Gastroesophageal sphincter (tissue), 4 donors: ENCODE measurements around the gene NACA2. TPM values are rescaled to one million over a fixed set of nuclear protein-coding genes. Genes with fewer than 3 reads are reported as not detected.

Experiments
- ATAC-seq: fragments of 150-250 bp; one replicate; pipeline ENCODE4 v1.9.1; 2016; ENCODE audit warnings: mild to moderate bottlenecking, moderate library complexity
- H3K27ac ChIP-seq, 4 donors: fragments of 200-600 bp; sonication (generic) in 3 of 4; 1 replicate in 3 of 4; 2 replicates in 1 of 4; pipeline ENCODE4 v1.5.1; 2016 to 2019
- H3K27me3 ChIP-seq: fragments of 200-600 bp; sonication (generic); one replicate; pipeline ENCODE4 v1.5.1; 2019
- H3K36me3 ChIP-seq, 2 donors: fragments of 200-600 bp; sonication (generic); one replicate each; pipeline ENCODE4 v1.5.1; 2019; ENCODE audit warnings: control low read depth in 1 of 2
- H3K4me1 ChIP-seq, 3 donors: fragments of 200-600 bp; sonication (generic); 1 replicate in 2 of 3; 2 replicates in 1 of 3; pipeline ENCODE4 v1.5.1; 2016 to 2019; ENCODE audit warnings: control low read depth in 2 of 3
- H3K4me3 ChIP-seq, 2 donors: fragments of 200-600 bp; sonication (generic); one replicate each; pipeline ENCODE4 v1.5.1; 2019; ENCODE audit warnings: mild to moderate bottlenecking in 1 of 2, moderate library complexity in 1 of 2
- H3K9me3 ChIP-seq, 3 donors: fragments of 200-600 bp; sonication (generic); one replicate each; pipeline ENCODE4 v1.5.1; 2017 to 2019; ENCODE audit warnings: control low read depth in 2 of 3
- EP300 ChIP-seq: sonication (generic); formaldehyde crosslinking; IDR thresholded peaks from one replicate; pipeline ENCODE4 v1.6.1; 2017; ENCODE audit warnings: antibody characterized with exemption, mild to moderate bottlenecking
- POLR2A ChIP-seq, 2 donors: fragments of 450-650 bp; IDR thresholded peaks; one replicate each; pipeline ENCODE4 v1.6.1; 2017; ENCODE audit warnings: antibody characterized with exemption in 2 of 2, mild to moderate bottlenecking in 2 of 2, moderate library complexity in 1 of 2
- POLR2AphosphoS5 ChIP-seq: sonication (generic); formaldehyde crosslinking; IDR thresholded peaks from one replicate; pipeline ENCODE4 v1.6.1; 2017; ENCODE audit warnings: antibody characterized with exemption
- WGBS, 2 donors: methylation state at CpG; one replicate each; pipeline ENCODE4 v1.1.5; 2018; ENCODE audit warnings: low coverage in 1 of 2; 5-methylcytosine and 5-hydroxymethylcytosine counted together
- total RNA-seq, 4 donors: library from RNA; depleted of rRNA; stranded (reverse); fragments of >200 nt; gene quantifications; one replicate each; pipeline ENCODE4 v1.1.0, GENCODE V29; 2016
- TF ChIP-seq, protein P1 (sequence below), 4 experiments: fragments of 200-600 bp in 2 of 4; fragments of 450-650 bp in 2 of 4; sonication (generic) in 1 of 4; IDR thresholded peaks; one replicate each; pipeline ENCODE4 v1.5.1; 2017 to 2019; ENCODE audit warnings: antibody characterized with exemption in 4 of 4, mild to moderate bottlenecking in 2 of 4, moderate library complexity in 2 of 4

Gene NACA2
- total RNA-seq, 4 donors from 2014 or later: not detected

DNA sequence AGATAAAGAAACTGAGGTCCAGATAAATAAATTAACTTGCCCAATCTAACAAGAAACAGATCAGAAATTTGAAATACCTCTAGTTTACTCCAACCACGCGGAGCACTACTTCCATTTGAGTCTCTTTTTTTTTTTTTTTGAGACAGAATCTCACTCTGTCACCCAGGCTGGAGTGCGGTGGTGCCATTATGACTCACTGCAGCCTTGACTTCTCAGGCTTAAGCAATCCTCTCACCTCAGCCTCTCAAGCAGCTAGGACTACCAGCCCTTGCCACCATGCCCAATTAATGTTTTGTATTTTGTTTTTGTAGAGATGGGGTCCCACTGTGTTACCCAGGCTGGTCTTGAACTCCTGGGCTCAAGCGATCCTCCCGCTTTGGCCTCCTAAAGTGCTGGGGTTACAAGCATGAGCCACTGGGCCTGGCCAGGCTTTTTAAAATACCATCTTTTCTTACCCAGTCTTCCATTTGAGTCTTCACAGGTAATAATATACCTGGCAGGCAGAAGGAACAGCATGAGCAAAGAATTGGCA is 3.3 kb upstream of the NACA2 start:
- ATAC-seq: no peak
- H3K4me3 ChIP-seq: no peak overlapping the region
- H3K27me3 ChIP-seq: peaks cover 26% of the 10 kb centered on the region
- H3K27ac ChIP-seq: no peak overlapping the region
- no peaks in the 10 kb centered on the region for H3K9me3 ChIP-seq
- 82 to 83% methylated on average over 4 of the region's 5 CpGs for WGBS, 2 donors
- no peaks in the 10 kb centered on the region for H3K4me1 ChIP-seq
- no peaks in the 10 kb centered on the region for H3K36me3 ChIP-seq
- TF ChIP-seq EP300 (no peak), POLR2A (IDR thresholded peaks at IDR 0.05) (no peak), POLR2AphosphoS5 (no peak)
- TF ChIP-seq, protein P1, sequence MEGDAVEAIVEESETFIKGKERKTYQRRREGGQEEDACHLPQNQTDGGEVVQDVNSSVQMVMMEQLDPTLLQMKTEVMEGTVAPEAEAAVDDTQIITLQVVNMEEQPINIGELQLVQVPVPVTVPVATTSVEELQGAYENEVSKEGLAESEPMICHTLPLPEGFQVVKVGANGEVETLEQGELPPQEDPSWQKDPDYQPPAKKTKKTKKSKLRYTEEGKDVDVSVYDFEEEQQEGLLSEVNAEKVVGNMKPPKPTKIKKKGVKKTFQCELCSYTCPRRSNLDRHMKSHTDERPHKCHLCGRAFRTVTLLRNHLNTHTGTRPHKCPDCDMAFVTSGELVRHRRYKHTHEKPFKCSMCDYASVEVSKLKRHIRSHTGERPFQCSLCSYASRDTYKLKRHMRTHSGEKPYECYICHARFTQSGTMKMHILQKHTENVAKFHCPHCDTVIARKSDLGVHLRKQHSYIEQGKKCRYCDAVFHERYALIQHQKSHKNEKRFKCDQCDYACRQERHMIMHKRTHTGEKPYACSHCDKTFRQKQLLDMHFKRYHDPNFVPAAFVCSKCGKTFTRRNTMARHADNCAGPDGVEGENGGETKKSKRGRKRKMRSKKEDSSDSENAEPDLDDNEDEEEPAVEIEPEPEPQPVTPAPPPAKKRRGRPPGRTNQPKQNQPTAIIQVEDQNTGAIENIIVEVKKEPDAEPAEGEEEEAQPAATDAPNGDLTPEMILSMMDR (IDR thresholded peaks at IDR 0.05): no peak

DNA sequence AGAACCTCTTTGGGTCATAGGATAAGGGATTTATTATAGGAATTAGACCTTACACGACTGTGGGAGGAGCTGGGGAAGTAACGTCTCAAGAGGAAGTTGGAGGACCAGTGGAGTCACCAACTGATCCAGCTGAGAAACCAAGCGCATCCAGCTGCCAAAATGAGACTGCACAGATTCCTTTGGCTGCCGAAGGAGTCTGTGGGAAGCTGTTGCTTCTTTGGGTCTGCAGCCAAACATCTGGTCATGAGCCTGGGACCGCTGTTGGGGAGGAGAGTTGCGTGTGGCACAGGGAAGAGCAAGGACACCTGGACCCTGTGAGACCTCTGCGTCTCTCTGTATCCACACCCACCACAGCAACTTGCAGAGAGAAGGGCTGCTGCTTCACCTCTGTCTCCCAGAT is 2.4 kb upstream of the NACA2 start:
- 10 to 36% methylated on average over 2 to 6 of the region's 7 CpGs for WGBS, 2 donors
- Histone ChIP-seq H3K27ac (no peak overlapping the region), H3K4me1 (no peaks in the 10 kb centered on the region), H3K9me3 (no peaks in the 10 kb centered on the region), H3K27me3 (peaks cover 26% of the 10 kb centered on the region), H3K4me3 (no peak overlapping the region), H3K36me3 (no peaks in the 10 kb centered on the region)
- TF ChIP-seq EP300 (no peak), POLR2AphosphoS5 (no peak), POLR2A (IDR thresholded peaks at IDR 0.05) (no peak)
- TF ChIP-seq, protein P1 (IDR thresholded peaks at IDR 0.05): no peak
- ATAC-seq: no peak

DNA sequence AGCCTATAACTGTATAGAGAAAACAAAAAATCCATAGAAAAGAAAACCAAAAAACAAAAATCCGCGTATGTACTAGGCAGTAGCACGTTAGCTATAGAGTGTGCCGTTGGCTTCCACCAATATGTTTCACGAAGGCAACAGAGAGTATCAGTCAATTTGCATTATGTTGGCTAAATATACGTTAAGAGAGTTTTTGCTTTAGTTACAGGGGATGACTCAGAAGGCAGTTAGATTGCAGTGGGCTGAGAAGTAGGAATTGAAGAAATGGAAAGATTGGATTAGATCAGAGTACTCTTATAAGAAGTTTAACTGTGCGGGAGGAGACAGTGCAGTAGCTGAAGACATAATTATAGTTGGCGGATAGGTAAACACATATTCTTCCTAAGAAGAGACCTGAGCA is 911 bp upstream of the NACA2 start:
- H3K27ac ChIP-seq: no peak overlapping the region
- WGBS, 2 donors: 81 to 86% methylated on average over 8 of the region's 8 CpGs
- no peak for TF ChIP-seq POLR2A (IDR thresholded peaks at IDR 0.05)
- no peak for TF ChIP-seq EP300
- TF ChIP-seq POLR2AphosphoS5: no peak
- TF ChIP-seq, protein P1 (IDR thresholded peaks at IDR 0.05): no peak
- H3K36me3 ChIP-seq: no peaks in the 10 kb centered on the region
- H3K4me3 ChIP-seq: no peak overlapping the region
- H3K4me1 ChIP-seq: no peaks in the 10 kb centered on the region
- peaks cover 26% of the 10 kb centered on the region for H3K27me3 ChIP-seq
- no peak for ATAC-seq
- H3K9me3 ChIP-seq: no peaks in the 10 kb centered on the region

DNA sequence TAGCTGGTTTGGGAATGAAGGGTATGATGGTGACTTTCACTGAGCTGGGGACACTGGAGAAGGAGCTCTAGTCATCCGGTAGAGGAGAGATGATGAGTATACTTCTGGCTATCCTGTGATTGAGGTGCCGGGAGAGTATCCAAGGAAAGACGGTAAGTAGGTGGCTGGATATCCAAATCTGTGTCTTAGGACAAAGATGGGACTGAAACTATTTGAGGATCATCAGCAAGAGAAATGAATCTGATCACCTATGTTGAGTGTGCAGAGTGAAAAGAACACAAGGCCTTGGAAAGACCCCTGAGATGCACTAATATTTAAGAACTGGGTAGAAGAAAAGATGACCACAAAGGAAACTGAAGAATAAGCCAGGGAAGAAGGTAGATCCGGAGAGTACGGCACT is 1.0 kb downstream of the NACA2 start:
- 85 to 94% methylated on average over 5 of the region's 5 CpGs for WGBS, 2 donors
- no peak overlapping the region for H3K27ac ChIP-seq
- H3K4me1 ChIP-seq: no peaks in the 10 kb centered on the region
- no peak overlapping the region for H3K4me3 ChIP-seq
- H3K36me3 ChIP-seq: no peaks in the 10 kb centered on the region
- TF ChIP-seq, protein P1 (IDR thresholded peaks at IDR 0.05): no peak
- TF ChIP-seq EP300 (no peak), POLR2A (IDR thresholded peaks at IDR 0.05) (no peak), POLR2AphosphoS5 (no peak)
- peaks cover 26% of the 10 kb centered on the region for H3K27me3 ChIP-seq
- no peak for ATAC-seq
- H3K9me3 ChIP-seq: no peaks in the 10 kb centered on the region

DNA sequence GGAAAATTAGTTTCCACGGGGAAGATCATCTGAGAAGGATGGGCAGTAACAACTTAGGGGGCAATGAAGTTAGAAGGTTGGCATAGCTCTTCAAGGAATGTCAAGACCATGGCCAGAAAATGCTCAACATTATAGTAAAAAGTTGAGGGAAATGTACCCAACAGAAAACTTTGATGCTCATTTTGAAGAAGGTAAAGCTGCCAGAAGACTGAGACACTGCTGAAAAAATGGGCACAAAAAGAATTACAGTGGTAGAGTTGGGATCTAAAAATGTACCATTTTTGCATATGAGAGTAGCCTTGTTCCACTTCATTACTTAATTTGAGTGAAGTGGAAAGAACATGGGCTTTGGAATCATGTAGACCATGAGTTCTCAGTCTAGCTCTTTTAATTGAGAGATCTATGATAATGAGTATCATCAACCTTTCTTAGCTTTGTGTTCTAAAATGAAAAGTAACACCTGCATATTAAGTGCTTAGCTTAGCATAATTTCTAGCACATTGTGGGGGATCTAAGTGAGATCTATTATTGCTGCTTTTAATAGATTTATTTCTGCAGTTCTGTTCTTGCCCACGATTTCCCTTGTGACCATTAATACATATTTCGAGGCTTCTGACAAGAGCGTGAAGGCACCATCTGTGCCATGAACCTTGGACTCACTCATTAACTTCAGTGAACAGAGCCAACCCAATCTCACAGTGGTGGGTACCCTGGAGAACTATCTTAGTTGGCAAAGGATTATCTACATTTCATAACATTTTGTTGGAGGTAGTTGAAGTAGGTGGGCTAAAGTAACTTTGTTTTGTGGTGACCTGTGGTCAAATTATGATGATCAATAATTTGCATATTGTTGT is 3.0 kb downstream of the NACA2 start:
- Histone ChIP-seq H3K4me1 (no peaks in the 10 kb centered on the region), H3K27ac (no peak overlapping the region), H3K4me3 (no peak overlapping the region), H3K9me3 (no peaks in the 10 kb centered on the region), H3K27me3 (peaks cover 18% of the 10 kb centered on the region), H3K36me3 (no peaks in the 10 kb centered on the region)
- 78 to 94% methylated on average over 2 to 4 of the region's 4 CpGs for WGBS, 2 donors
- ATAC-seq: no peak
- TF ChIP-seq EP300 (no peak), POLR2AphosphoS5 (no peak), POLR2A (IDR thresholded peaks at IDR 0.05) (no peak)
- TF ChIP-seq, protein P1 (IDR thresholded peaks at IDR 0.05): no peak
